ENCODE data around the gene CCL21. TPM values are rescaled to one million over a fixed set of nuclear protein-coding genes. Genes with fewer than 3 reads are reported as not detected.

CCL21 gene
- total and polyA plus RNA-seq, 10 of the 15 experiments (the other 5 are each of a cell fraction or from before 2014, with no cell fraction given): 0.26 TPM; not detected in 9

DNA sequence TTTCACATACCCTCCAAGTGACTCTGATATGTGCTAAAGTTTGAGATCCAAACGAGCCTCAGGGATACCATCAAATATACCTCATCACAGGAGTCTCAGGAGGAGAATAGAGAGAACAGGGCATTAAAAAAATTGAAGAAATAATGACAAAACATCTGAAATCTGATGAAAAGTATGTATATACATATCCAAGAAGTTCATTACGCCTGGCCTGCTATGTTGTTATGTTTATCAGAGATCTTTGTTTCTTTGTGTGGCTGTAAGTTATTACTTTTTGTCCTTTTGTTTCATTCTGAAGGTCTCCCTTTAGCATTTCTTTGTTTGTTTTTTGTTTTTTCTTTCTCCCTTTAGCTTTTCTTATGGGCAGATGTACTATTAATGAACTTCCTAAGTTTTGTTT lies 16.4 kb downstream of the CCL21 start:
- Histone ChIP-seq H3K4me1 (ENCODE audit: control insufficient read depth, insufficient read depth, low read length) (peaks cover 4% of the 10 kb centered on the region; the same call in 1 of the 2 replicates), H3K36me3 (ENCODE audit: control insufficient read depth in 2 of 2, insufficient read depth in 2 of 2, low read length in 1 of 2) (no peaks in the 10 kb centered on the region), H3K9me3 (replicated peaks; ENCODE audit: control insufficient read depth, insufficient read depth, low read length) (no peaks in the 10 kb centered on the region), H3K4me2 (ENCODE audit: control insufficient read depth, insufficient read depth) (no peak overlapping the region), H3K4me3 (no peak overlapping the region), H3K27ac (ENCODE audit: control insufficient read depth, insufficient read depth) (no peak overlapping the region), H2AFZ (ENCODE audit: control insufficient read depth, low read depth, low read length) (no peak overlapping the region), H4K20me1 (ENCODE audit: control insufficient read depth, insufficient read depth) (no peaks in the 10 kb centered on the region), H3K9ac (ENCODE audit: control insufficient read depth, insufficient read depth, low read length) (no peak overlapping the region), H3K27me3 (replicated peaks in 1 of 2; ENCODE audit: control insufficient read depth in 2 of 2, insufficient read depth in 2 of 2, low read length in 1 of 2) (peaks cover 0 to 4% of the 10 kb centered on the region in 2 experiments; a peak in 2 of 4 replicates), H3K79me2 (ENCODE audit: control insufficient read depth, insufficient read depth, low read length) (no peaks in the 10 kb centered on the region)
- intact Hi-C loops (cut with micrococcal nuclease; ENCODE audit: unreplicated experiment): no loop called here
- in situ Hi-C loops (cut with MboI): no loop called here
- SMC1A ChIA-PET (ENCODE audit: uncharacterized antibody, unreplicated experiment): interaction anchor here (0.7 kb wide), 1 partner anchor 9 kb away, joined by 3 read pairs; no protein-coding TSS in a partner anchor
- DNase-seq (ENCODE audit: low read depth, low spot score): no peak
- FAIRE-seq: no peak
- POLR2A ChIA-PET: interaction anchor here (0.7 kb wide), 1 partner anchor 708 kb away, joined by 4 read pairs; no protein-coding TSS in a partner anchor
- no TSS peak for BruUV-seq (replicated peaks)
- no peak for ATAC-seq
- RAD21 ChIA-PET (ENCODE audit: unreplicated experiment): interaction anchor here (0.6 kb wide), 1 partner anchor 101 kb away, joined by 3 read pairs; no protein-coding TSS in a partner anchor
- CTCF ChIA-PET: interaction anchor here (0.6 to 1.6 kb wide), 2 partner anchors 9 to 90 kb away, joined by 3 to 4 read pairs; no protein-coding TSS in a partner anchor
- TF ChIP-seq PAX5 (IDR thresholded peaks at IDR 0.05; ENCODE audit: borderline replicate concordance, low read depth, low read length) (no peak), KAT2A (conservative IDR thresholded peaks at IDR 0.05; ENCODE audit: control insufficient read depth, low read depth, low read length) (no peak), MEF2B (IDR thresholded peaks at IDR 0.05; ENCODE audit: partially characterized antibody, poor library complexity, severe bottlenecking) (no peak), MYB (IDR thresholded peaks at IDR 0.05; ENCODE audit: borderline replicate concordance, low read depth, low read length) (no peak), IRF4 (IDR thresholded peaks at IDR 0.05; ENCODE audit: low read depth, low read length) (no peak), MXI1 (IDR thresholded peaks at IDR 0.05; ENCODE audit: low read depth, low read length) (no peak), NR2C2 (IDR thresholded peaks at IDR 0.05; ENCODE audit: borderline replicate concordance, control insufficient read depth, insufficient read length, low read depth) (no peak), RAD51 (IDR thresholded peaks at IDR 0.05) (no peak)
- TF ChIP-seq, protein P1, sequence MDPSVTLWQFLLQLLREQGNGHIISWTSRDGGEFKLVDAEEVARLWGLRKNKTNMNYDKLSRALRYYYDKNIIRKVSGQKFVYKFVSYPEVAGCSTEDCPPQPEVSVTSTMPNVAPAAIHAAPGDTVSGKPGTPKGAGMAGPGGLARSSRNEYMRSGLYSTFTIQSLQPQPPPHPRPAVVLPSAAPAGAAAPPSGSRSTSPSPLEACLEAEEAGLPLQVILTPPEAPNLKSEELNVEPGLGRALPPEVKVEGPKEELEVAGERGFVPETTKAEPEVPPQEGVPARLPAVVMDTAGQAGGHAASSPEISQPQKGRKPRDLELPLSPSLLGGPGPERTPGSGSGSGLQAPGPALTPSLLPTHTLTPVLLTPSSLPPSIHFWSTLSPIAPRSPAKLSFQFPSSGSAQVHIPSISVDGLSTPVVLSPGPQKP (IDR thresholded peaks at IDR 0.05; ENCODE audit: low read depth, low read length): no peak
- WGBS (ENCODE audit: insufficient coverage, insufficient replicate concordance, low lambda C conversion rate, missing lambda C conversion rate): 5% methylated on average over 2 of the region's 2 CpGs
